Tracheal epithelial cell (primary cell): ENCODE data around the gene TMEM86B. TPM values are rescaled to one million over a fixed set of nuclear protein-coding genes. Genes with fewer than 3 reads are reported as not detected.

ENCODE experiments used
- total RNA-seq: library from RNA; depleted of rRNA; stranded (reverse); fragments of >200 nt; gene quantifications from 2 replicates; pipeline ENCODE4 v1.2.1, GENCODE V29; 2014

TMEM86B gene, protein sequence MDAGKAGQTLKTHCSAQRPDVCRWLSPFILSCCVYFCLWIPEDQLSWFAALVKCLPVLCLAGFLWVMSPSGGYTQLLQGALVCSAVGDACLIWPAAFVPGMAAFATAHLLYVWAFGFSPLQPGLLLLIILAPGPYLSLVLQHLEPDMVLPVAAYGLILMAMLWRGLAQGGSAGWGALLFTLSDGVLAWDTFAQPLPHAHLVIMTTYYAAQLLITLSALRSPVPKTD
- total RNA-seq = 0.21 and 0.24 TPM in 2 replicates

DNA sequence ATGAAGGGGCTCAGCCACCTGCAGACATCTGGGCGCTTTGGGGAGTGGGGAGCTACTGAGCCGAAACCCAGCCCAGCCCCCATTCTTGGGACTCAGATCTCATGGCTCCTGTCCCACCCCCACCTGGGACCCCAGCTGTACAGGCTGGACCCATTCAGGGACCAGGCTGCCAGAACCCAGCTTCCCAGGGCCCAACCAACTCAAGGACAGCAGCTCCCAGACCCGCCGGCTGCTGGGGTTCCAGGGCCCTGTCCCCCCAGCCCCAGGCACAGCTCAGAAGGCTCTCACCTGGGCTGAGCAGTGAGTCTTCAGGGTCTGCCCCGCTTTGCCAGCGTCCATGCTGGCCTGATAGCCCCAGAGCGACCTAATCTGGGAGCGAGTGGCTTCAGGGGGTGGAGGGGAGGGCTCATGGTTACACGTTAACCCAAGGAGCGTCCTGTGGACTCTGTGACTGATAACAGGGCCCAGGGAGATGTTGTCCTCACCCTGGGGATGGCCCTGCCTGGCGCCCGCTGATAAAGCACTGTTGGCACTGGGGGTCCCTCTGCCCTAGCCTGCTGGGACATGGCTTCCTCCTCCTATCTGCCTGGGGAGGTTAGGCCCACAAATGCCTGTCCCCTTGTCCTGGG lies at the start of gene TMEM86B:
TMEM86B (minus strand) TSS at position 361 of the 629 bp plus-strand sequence; CDS start at position 339, 22 bp downstream.

DNA sequence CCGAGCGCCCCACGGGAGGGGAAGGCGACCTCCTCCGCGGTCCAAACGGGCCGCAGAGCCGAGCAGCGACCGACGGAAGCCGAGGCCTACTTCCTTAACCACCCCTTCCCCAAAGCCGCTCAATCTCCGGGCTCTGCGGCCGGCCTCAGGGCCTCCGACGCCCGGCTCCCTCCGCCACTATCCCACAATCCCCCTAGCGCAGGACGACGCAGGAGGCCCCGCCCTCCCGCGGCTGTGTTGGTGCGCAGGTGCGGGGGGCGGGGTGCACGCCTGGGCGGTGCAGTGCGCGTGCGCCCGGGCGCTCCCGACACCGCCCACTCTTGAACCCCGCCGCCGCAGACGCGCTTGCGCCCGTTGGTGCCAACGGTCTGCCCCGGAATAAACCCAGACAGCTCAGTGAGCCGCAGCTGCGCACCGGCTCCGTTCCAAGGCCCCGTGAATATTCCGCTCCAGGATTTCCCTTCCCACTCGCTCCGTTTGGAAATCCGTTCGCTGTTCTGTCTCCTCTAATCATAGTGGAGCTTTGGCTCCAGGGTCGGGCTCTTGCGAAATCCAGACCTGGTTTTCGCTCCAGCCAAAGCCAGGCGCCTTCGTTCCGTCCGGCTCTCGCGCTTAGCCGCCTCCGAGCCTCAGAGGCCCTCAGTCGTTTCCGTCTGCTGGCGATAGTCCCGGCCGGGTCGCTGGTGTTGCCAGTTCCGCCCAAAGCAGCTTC lies 30.4 kb upstream of the TMEM86B start, which contains the start of gene PPP6R1:
PPP6R1 (minus strand) TSS at position 190 of the 712 bp plus-strand sequence. CDS start 11,914 bp downstream, outside the sequence.

DNA sequence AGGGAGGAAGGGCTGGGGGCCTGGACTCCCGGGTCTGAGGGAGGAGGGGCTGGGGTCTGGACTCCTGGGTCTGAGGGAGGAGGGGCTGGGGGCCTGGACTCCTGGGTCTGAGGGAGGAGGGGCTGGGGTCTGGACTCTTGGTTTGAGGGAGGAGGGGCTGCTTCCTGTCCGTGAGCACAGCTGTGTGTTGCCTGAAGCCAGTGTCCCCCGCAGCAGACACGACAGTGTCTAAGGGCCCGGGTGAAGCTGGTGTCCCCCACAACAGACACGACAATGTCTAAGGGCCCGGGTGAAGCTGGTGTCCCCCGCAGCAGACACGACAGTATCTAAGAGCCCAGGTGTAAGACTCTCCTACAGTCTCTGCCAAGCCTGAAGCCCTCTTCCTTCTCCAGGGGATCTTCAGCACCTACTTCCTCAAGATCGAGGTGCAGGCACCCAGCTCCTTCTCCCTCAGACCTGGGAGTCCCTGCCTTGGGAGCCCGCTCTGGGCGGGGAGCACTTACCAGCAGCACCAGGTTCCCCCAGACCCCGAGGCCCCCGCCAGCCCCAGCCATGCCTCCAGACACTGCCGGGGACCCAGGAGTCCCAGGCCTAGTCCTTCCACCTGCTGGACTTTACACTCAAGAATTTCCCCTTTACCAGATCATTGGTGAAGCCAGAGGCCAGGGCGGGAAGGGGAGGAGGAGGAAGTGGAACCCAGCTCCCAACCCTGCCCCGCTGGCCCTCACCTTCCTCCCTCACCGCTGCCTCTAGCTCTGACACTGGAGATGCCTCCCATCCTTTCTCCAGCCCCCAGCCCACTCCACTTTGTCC lies 19.5 kb downstream of the TMEM86B start, which contains the start of gene PTPRH:
PTPRH (minus strand) TSS at position 622 of the 813 bp plus-strand sequence; CDS start at position 554, 68 bp downstream.

DNA sequence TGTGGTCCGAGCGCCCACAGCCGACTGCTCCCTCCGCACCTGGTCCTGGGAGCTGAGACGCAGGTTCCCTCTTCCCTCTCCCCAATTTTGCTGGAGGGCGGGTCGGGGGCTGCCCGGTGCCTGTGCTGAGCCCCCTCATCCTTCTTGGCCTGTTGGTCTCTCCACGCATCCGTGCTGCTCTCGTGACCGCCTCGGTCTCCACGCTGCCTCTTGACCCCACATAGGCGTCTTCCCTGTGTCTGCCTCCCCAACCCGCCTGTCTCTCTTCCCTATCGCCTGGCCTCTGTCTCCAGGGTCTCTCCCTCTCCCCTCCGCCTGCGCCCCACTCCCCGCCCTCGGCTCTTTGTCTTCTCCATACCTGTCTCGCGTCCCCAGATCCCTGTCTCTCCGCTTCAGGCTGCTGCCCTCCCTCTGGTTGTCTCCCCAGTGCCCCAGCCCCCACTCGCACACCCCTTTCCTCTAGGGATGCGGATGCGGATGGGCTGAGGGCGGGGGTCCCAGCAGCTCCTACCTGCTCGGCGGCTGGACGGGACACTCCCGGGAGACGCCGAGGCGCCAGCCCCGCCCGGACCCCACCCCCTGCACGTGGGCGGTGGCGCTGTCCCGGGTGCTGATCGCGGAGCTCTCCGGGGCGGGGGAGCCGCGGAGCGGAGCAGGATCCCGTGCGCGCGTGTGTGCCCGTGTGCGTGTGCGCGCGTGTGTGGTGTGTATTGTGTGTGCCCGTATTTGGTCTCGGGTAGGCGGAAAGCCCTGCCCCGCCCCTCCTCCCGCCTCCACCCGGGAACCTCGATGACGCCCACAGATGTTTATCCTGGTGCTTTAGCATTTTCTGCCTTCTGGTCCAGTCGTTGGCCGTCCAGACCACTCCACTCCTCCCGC lies 48.7 kb downstream of the TMEM86B start, which contains the start of gene SYT5:
SYT5 (minus strand) TSS at position 684 of the 879 bp plus-strand sequence. CDS start 1,248 bp downstream, outside the sequence.

Other genes starting within 250 kb of the TMEM86B start
- gene GP6, start 190.5 kb downstream of the TMEM86B start, total RNA-seq = not detected in 2 replicates
- gene RDH13, start 165.6 kb downstream of the TMEM86B start, total RNA-seq = 21.7 and 37.1 TPM in 2 replicates
- gene EPS8L1, start 152.9 kb downstream of the TMEM86B start, total RNA-seq = 92.1 and 125 TPM in 2 replicates
- 18.1 and 26.5 TPM in 2 replicates for gene PPP1R12C, start 111.1 kb downstream of the TMEM86B start, total RNA-seq
- 79.9 and 106 TPM in 2 replicates for gene TNNT1, start 79.6 kb downstream of the TMEM86B start, total RNA-seq
- 0.72 and 2.1 TPM in 2 replicates for gene TNNI3, start 71.0 kb downstream of the TMEM86B start, total RNA-seq
- 1.2 and 1.5 TPM in 2 replicates for gene DNAAF3, start 62.1 kb downstream of the TMEM86B start, total RNA-seq
- gene SYT5, start 48.5 kb downstream of the TMEM86B start, total RNA-seq = 0.72 and 1.3 TPM in 2 replicates
- 1.7 and 3.0 TPM in 2 replicates for gene PTPRH, start 19.3 kb downstream of the TMEM86B start, total RNA-seq
- gene PPP6R1, start 30.3 kb upstream of the TMEM86B start, total RNA-seq = 17.9 and 22.7 TPM in 2 replicates
- 37.1 and 43.1 TPM in 2 replicates for gene HSPBP1, start 51.3 kb upstream of the TMEM86B start, total RNA-seq
- gene BRSK1, start 55.2 kb upstream of the TMEM86B start, total RNA-seq = 0.21 and 0.48 TPM in 2 replicates
- gene TMEM150B, start 96.6 kb upstream of the TMEM86B start, total RNA-seq = not detected in 2 replicates
- 6.4 and 10.6 TPM in 2 replicates for gene KMT5C, start 111.1 kb upstream of the TMEM86B start, total RNA-seq
- 0.64 TPM in 1 of 2 replicates, not detected in the other for gene COX6B2, start 126.0 kb upstream of the TMEM86B start, total RNA-seq
- gene GARIN5B, start 134.5 kb upstream of the TMEM86B start, total RNA-seq = not detected in 2 replicates
- 1.7 and 15.9 TPM in 2 replicates for gene IL11, start 141.7 kb upstream of the TMEM86B start, total RNA-seq
- 0.96 TPM in 1 of 2 replicates, not detected in the other for gene TMEM190, start 148.1 kb upstream of the TMEM86B start, total RNA-seq
- gene TMEM238, start 155.5 kb upstream of the TMEM86B start, total RNA-seq = 9.6 and 24.3 TPM in 2 replicates
- gene RPL28, start 157.2 kb upstream of the TMEM86B start, total RNA-seq = 142 and 275 TPM in 2 replicates
- 18.5 and 42.2 TPM in 2 replicates for gene UBE2S, start 179.0 kb upstream of the TMEM86B start, total RNA-seq
- not detected in 2 replicates for gene SHISA7, start 214.5 kb upstream of the TMEM86B start, total RNA-seq
- 49.2 and 88.9 TPM in 2 replicates for gene ISOC2, start 232.9 kb upstream of the TMEM86B start, total RNA-seq
- gene C19orf85, start 236.0 kb upstream of the TMEM86B start, total RNA-seq = not detected in 2 replicates
- gene ZNF628, start 247.9 kb upstream of the TMEM86B start, total RNA-seq = 0.48 and 1.1 TPM in 2 replicates